NT2/D1 (cell line): Measurements from ENCODE around the gene ZSWIM6.

Experiments
- SUZ12 ChIP-seq: IDR thresholded peaks from 2 replicates; pipeline ENCODE4 v1.6.1; 2011; ENCODE audit not compliant: insufficient read length, insufficient read depth; ENCODE audit errors: extremely low read depth
- YY1 ChIP-seq: IDR thresholded peaks from 2 replicates; pipeline ENCODE4 v1.6.1; 2011; ENCODE audit not compliant: insufficient read length, insufficient read depth

DNA sequence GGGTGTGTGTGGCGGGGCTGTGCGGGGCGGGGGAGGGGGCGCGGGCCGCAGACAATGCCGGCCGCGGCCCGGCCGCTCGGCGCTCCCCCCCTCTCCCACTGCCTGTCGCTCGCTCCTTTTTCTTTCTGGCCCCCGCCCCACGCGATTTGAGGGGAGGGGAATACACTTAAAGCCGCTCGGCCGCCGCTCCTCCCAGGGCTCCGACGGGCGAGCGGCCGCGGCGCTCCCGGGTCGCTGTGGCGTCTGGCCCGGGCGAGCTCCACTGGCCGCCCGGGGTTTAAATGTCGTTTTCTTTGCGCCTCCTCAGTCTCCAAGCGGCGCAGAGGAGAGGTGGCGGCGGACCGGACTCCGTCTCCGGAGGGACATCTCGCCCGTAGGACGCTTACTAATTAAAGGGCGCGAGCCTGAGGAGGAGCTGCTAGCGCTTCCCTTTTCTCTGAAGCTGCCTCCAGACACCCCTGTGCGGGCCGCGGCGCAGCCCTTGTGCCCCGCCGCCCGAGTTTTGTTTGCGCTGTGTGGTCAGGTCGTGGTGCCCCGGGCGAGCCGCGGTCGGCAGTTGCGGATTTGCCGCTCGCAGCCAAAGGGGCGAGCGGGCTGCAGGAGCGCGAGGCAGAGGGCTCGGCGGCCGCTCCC lies 1.4 kb downstream of the ZSWIM6 start:
- TF ChIP-seq SUZ12 (no peak), YY1 (no peak)
